Activated naive CD4-positive, alpha-beta T cell (primary cell): ENCODE data around the gene C10orf95.
A peak's percentile ranks its signal among the peaks of the same experiment; 100 is the strongest.
"Not testable (repeated sequence)": the region's sequence is repeated elsewhere in the genome, so short reads cannot be mapped to it uniquely, and the experiment has no call there.

Source experiments
- DNase-seq, 4 experiments: peaks; one replicate each; lab custom pipeline; 2025; lab: John Stamatoyannopoulos, UW

Gene C10orf95

DNA sequence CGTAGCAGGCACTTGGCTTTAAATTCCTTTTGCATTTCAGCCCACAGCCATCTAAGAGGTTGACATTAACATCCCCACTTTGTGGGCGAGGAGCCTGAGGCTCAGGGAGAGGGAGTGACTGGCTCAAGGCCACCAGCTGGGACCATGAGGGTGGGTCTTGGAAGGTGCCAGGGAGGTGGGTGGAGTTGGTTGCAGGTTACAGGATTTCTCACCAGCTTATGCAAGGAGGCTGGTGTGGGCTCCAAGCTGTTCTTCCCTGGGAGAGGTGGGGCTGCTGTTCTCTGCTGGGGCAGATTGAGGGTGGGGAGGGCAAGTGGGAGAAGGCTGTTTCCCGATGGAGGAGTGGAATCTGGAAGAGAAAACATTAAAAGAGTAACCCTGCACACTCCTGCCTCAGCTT, 14.1 kb upstream of the C10orf95 start:
- DNase-seq = no peak

DNA sequence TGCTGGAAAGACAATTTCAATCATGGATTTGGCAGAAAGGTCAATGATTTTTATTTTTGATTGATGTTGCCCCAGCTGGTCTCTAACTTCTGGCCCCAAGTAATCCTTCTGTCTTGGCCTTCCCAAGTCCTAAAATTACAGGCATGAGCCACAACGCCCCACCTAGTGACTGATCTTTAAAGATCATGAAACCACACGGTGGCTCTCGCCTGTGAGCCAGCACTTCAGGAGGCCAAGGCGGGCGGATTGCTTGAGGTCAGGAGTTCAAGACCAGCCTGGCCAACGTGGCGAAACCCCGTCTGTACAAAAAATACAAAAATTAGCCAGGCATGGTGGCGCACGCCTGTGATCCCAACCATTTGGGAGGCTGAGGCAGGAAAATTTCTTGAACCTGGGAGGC, 12.6 kb upstream of the C10orf95 start:
- DNase-seq = no peak

DNA sequence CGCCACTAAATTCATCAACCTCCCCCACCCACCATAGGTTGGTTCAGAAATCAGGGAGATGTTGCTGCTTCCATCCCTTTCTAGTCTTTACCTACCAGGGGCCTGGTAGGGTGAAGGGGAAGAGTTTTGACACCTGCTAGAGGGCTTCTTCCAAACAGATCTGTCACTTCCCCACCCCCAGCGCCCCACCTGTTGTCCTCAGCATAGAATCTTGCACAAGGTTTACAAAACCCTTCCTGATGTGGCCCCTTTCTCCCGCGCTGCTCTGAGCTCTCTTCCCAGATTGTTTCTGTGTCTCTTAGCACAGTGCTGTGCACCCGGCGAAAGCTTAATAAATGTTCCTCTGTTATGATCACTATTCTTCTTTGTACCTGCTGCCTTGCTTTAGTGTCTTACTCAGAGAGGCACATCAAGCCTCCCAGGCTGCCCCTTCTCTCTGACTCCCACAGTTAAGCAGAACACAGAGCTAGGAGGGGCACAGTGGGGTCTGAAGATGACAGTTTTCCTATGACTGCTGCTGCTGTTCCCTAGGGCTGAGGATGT, 11.2 kb upstream of the C10orf95 start:
- DNase-seq = no peak

DNA sequence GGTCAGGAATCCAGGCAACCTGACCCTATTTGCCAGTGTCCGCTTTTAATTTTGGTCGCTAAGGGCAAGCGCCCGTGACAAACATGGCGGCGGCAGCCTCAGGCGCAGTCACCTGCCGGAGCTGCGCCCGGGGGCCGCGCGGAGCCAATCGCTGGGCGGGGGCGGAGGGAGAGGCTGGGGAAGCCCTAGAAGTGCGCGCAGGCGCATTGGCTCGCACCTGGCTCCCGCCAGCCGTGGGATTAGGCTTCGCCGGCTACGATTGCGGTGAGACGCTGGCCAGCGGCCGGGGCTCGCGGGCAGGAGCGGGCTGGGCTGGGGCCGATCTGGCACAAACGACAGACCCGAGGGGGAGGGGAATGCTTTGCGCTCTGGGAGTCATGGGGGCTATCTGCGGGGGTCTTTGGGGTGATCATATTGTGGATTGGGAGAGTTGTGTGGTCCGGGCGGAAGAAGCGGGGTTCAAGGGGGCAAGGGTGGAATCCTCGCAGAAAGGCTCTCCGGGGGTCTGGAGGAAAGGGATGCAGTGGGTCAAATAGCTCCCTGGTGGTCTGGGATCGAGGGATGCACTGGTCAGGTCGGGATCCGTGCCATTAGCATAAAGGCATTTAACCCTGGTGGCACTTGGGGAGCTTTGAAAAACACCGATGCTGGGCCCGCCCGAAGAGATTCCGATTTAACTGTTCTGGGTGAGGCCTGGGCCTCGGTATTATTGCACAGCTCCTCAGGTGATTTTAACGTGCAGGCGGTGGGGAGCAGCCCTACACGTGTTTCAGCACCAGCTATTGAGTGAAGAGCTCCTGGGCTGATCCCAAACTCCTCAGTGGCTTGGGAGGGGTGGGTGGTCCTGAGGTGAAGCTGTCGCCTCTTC, 10.1 kb upstream of the C10orf95 start:
- DNase-seq = peak; percentile 68 to 91 (median 80)

- DNase-seq = no peak
These were observed 9.5 kb upstream of the C10orf95 start for GRCh38 chr10:102460836-102461186.

DNA sequence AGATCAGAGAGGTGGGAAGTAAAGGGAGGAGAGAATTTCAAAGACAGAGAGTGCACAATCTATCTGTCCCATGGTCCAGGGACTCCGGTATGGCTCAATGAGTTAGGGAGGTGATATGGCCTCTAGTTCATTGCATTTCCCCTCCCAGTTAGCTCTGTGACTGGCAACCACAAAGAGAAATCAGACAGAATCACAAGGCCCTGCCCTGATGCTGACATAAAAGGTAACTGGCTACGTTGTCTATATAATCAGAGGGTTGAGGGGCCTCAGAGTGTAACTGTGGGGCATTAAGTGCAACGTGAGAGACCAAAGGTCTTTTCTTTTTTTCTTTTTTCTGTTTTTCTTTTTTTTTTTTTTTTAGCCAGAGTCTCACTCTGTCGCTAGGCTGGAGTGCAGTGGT, 7.3 kb upstream of the C10orf95 start:
- no peak for DNase-seq

DNA sequence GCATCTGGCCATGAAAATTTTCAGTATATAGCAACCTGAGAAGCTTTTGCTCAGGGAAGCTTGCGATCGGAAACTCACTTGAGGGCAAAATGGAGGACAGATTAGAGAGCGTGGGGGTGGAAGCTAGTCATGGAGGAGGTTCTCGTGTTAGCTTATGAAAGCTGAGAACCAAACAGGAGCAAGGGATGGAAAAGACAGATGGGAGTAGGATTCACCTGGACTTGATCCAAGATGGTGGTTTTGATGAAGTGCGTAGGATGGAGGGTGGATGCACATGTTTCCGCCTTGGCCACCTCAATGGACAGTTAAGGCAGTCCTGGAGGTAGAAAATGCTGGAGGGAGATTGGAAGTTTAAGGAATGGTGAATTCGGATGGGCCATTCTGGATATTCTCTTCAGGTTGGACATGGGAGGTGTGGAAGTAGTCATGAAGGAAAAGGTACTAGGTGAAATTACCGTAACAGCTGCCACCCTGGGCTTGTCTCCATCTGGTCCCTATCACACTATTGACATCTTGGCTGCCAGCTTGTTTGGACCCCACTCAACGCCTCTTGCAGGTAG, 6.3 kb upstream of the C10orf95 start:
- no peak for DNase-seq

GRCh38 chr10:102455893-102456471, 4.6 kb upstream of the C10orf95 start:
- no peak for DNase-seq

DNA sequence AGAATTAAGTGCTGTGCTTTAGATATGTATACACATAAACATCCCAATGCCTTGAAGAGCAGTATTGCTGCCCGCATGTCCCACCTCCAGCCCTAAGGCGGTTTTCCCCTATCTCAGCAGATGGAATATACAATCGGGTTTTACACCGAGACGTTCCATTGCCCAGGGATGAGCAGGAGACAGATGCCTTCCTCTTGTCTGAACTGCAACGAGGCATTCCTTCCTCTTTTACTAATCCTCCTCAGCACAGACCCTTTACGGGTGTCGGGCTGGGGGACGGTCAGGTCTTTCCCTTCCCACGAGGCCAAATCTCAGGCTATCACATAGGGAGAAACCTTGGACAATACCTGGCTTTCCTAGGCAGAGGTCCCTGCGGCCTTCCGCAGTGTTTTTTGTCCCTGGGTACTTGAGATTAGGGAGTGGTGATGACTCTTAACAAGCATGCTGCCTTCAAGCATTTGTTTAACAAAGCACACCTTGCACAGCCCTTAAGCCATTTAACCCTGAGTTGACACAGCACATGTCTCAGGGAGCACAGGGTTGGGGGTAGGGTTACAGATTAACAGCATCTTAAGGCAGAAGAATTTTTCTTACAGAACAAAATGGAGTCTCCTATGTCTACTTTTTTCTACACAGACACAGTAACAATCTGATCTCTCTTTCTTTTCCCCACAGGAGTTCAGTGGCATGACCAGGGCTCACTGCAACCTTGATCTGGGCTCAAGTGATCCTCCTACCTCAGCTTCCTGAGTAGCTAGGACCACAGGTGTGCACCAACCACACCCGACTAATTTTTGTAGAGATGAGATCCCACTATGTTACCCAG, 3.5 kb upstream of the C10orf95 start:
- DNase-seq = not testable (repeated sequence)

GRCh38 chr10:102453502-102453901, 2.2 kb upstream of the C10orf95 start:
- DNase-seq = no peak

- DNase-seq = no peak
These were observed 1.5 kb upstream of the C10orf95 start for GRCh38 chr10:102452672-102453340.

- peak; percentile 44 to 87 (median 66) for DNase-seq
These were observed 804 bp downstream of the C10orf95 start for GRCh38 chr10:102450374-102451104.

GRCh38 chr10:102450124-102450373, 1.3 kb downstream of the C10orf95 start:
- DNase-seq = no peak

DNA sequence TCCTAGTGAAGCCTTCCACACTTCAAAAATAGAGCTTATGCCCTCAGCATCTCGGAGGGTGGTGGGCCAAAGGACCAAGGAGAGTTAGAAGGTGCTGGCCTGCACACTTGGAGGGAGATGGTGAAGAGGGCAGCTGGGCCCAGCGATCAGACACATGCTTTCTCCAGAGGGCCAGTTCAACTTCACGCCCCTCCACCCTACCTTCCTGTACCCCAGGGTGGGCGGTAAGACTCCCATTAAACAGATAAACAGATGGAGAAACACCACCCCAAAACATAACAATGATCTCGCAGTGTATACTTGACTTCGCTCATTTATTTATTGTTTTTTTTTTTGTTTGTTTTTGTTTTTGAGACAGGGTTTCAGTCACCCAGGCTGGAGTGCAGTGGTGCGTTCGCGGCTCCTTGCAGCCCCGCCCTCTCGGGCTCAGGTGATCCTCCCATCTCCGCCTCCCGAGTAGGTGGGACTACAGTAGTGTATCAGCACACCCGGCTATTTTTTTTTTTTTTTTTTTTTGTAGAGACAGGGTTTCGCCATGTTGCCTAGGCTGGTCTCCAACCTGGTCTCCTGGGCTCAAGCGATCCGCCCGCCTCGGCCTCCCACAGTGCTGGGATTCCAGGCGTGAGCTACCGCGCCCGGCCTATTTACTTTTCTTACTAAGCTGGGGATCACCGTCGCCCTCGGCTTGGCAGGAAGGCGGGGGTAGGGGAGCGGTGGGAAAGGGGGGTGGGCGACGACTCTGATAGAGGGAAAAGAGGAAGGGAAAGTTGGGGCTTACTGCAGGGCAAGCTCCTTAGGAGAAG, 1.8 kb downstream of the C10orf95 start:
- DNase-seq = peak; percentile 42 to 81 (median 56)

- DNase-seq = no peak
These were observed 6.5 kb downstream of the C10orf95 start for GRCh38 chr10:102444851-102445250.

DNA sequence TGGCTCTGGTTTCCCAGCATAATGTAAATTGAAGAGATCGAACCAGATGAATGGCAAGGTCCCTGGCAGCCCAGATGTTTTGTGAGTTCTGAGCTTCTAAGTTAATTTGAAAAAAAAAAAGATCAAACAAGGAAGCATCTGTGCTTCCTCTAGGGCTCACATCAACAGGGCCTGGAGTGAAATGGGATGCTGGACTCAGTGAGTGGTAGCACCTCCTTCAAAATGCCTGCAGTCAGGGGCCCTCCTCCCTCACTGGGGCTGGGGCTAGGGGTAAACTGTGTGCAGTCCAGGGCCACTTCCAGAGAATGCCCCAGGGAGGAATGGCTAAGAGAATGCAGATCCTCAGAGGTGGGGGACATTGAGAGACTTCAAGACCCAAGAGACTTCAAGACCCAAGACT, 13.0 kb downstream of the C10orf95 start:
- DNase-seq = no peak

DNA sequence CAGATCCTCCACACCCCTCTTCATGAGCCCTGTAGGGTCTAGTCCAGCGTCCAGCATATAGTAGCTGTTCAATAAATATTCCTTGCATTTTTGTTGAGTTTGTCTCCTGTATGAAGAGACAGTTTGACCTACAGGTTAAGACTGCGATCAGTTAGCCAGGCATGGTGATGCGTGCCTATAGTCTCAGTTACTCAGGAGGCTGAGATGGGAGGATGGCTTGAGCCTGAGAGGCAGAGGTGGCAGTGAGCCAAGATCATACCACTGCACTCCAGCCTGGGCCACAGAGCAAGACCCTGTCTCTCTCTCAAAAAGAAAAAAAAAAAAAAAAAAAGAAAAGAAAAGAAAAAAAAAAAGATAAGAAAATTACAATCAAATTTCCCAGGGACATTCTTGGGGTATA, 13.8 kb downstream of the C10orf95 start:
- DNase-seq = no peak

DNA sequence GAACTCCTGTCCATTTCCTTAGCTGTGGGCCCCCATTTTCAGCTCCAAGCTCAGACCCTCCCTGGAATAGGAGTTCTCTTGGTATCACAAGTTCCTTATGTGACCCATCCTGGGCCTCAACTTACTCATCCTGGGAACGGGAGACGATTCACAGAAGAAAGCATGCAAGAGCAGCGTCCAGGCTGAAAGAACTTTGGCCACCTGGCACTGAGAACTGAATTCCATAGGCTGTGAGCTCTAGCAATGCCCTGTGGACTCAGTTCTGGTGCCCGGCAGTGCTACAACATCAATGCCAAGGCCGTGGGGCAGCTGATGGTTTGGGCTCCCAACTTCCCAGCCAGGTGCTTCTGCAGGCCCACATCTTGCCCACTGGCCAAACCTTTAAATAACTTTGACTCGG, 15.0 kb downstream of the C10orf95 start:
- DNase-seq = no peak

DNA sequence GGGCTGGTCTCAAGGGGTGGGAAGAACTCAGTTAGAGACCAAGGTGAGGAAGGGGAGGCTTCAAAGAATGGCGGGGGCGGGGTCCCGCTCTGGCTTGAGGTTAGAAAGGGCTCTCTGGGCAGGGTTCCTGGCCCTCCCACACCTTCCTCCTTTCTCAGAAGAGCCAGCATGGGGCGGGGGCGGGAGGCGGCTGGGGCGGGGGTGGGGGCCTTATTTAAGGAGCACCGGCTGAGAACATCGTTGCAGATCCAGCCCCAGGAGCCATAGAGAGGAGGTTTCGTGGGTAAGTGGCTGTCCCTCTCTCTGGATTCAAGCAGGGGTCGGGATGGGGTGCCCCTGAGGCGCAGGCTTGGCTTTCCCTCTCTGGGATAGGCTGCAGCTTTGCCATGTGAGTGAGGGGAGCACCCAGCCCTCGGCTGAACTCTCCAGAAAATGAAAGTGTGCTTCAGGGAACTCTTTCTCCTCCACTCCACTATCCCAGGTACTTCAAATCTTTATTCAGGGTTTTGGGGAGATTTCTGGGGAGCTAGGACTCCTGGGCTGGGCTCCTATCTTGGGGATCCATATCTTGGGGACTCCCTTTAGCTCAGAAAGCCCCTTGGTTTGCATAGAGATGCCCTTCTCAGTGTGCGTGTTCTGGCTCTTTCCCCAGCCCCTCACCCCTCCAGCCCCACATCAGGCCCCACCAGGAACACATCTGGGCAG, 15.7 kb downstream of the C10orf95 start:
- no peak for DNase-seq

DNA sequence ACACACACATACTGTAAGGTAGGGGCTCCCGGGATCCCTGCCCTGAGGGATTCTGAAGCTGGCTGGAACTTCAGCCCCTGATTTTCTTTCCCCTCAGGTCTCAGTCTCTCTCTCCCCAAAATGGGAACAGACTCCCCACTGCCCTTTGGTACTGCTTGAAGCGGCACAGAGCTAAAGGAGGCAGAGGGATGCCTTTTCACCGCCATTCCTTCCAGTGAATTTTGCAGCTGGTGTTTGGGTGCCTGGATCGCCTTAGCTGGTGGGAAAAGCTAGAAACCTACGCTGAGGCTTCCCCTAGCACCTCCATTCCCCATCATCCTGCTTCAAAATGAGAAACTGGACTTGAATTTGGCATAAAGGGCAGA, 16.2 kb downstream of the C10orf95 start:
- DNase-seq = no peak
